GM21723 (cell line): ENCODE measurements around the gene VAV3.
"Not testable (repeated sequence)": the region's sequence is repeated elsewhere in the genome, so short reads cannot be mapped to it uniquely, and the experiment has no call there.

Experiments
- ATAC-seq: cut with Tn5 transposase; IDR thresholded peaks from one replicate; pipeline ENCODE4 v1.9.1; 2021; ENCODE audit warnings: mild to moderate bottlenecking, moderate library complexity; ENCODE audit not compliant: unreplicated experiment

The VAV3 gene

GRCh38 chr1:107653005-107653404 is 312.0 kb downstream of the VAV3 start:
- no peak for ATAC-seq

GRCh38 chr1:107650825-107651224 is 314.2 kb downstream of the VAV3 start:
- ATAC-seq, result not testable (repeated sequence)

GRCh38 chr1:107649023-107649422 is 316.0 kb downstream of the VAV3 start:
- ATAC-seq, result no peak

- ATAC-seq, result no peak
These were observed 316.9 kb downstream of the VAV3 start for GRCh38 chr1:107648071-107648470.

GRCh38 chr1:107647012-107647411 is 318.0 kb downstream of the VAV3 start:
- no peak for ATAC-seq

GRCh38 chr1:107643766-107644165 is 321.2 kb downstream of the VAV3 start:
- no peak for ATAC-seq

GRCh38 chr1:107640207-107640606 is 324.8 kb downstream of the VAV3 start:
- ATAC-seq, result no peak

GRCh38 chr1:107637101-107637500 is 327.9 kb downstream of the VAV3 start:
- no peak for ATAC-seq

- no peak for ATAC-seq
These were observed 331.4 kb downstream of the VAV3 start for GRCh38 chr1:107633596-107633995.

- no peak for ATAC-seq
These were observed 338.7 kb downstream of the VAV3 start for GRCh38 chr1:107626073-107626796.

- no peak for ATAC-seq
These were observed 339.5 kb downstream of the VAV3 start for GRCh38 chr1:107625405-107626029.

- ATAC-seq, result no peak
These were observed 341.5 kb downstream of the VAV3 start for GRCh38 chr1:107623431-107623830.

GRCh38 chr1:107622966-107623365 is 342.0 kb downstream of the VAV3 start:
- ATAC-seq, result no peak

GRCh38 chr1:107622535-107622934 is 342.4 kb downstream of the VAV3 start:
- no peak for ATAC-seq

GRCh38 chr1:107620753-107621152 is 344.2 kb downstream of the VAV3 start:
- ATAC-seq, result no peak

- ATAC-seq, result no peak
These were observed 346.4 kb downstream of the VAV3 start for GRCh38 chr1:107618539-107618938.

- ATAC-seq, result no peak
These were observed 347.1 kb downstream of the VAV3 start for GRCh38 chr1:107617921-107618320.

GRCh38 chr1:107617456-107617855 is 347.5 kb downstream of the VAV3 start:
- ATAC-seq, result no peak

GRCh38 chr1:107609808-107610207 is 355.2 kb downstream of the VAV3 start:
- ATAC-seq, result no peak

GRCh38 chr1:107604825-107605224 is 360.2 kb downstream of the VAV3 start:
- ATAC-seq, result no peak

- no peak for ATAC-seq
These were observed 364.3 kb downstream of the VAV3 start for GRCh38 chr1:107600607-107601160.

- ATAC-seq, result no peak
These were observed 365.8 kb downstream of the VAV3 start for GRCh38 chr1:107599220-107599619.
